ENCODE data around the gene NRDC. TPM values are rescaled to one million over a fixed set of nuclear protein-coding genes. Genes with fewer than 3 reads are reported as not detected.
"Not testable (repeated sequence)": the region's sequence is repeated elsewhere in the genome, so short reads cannot be mapped to it uniquely, and the experiment has no call there.

NRDC gene
- total RNA-seq, 1 donor from 2014 or later, result 130 TPM

DNA sequence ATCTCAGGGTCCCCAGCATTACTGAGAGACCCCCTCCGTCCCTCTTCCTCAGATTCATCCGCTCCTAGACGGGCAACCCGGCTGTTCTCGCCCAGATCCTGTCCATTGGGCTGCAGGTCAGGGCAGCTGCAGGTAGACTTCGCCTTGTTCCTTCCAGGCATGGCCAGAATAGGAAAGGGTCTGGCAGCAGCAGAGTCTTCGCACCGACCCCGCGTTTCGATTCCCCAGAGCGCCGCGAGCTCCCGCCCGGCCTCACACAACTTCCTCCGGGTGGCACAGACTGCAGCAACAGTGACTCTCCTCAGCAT, 265 bp downstream of the NRDC start:
- DNase-seq, result no peak
- Histone ChIP-seq H3K9me3 (replicated peaks) (no peaks in the 10 kb centered on the region), H3K4me1 (peaks cover 58% of the 10 kb centered on the region), H3K36me3 (peaks cover under 1% of the 10 kb centered on the region), H3K27ac (replicated peaks) (peak overlapping the region; percentile 98), H3K27me3 (ENCODE audit: low read depth) (peaks cover 23% of the 10 kb centered on the region), H3K4me3 (peak overlapping the region; percentile 93)
- TF ChIP-seq, protein P1, sequence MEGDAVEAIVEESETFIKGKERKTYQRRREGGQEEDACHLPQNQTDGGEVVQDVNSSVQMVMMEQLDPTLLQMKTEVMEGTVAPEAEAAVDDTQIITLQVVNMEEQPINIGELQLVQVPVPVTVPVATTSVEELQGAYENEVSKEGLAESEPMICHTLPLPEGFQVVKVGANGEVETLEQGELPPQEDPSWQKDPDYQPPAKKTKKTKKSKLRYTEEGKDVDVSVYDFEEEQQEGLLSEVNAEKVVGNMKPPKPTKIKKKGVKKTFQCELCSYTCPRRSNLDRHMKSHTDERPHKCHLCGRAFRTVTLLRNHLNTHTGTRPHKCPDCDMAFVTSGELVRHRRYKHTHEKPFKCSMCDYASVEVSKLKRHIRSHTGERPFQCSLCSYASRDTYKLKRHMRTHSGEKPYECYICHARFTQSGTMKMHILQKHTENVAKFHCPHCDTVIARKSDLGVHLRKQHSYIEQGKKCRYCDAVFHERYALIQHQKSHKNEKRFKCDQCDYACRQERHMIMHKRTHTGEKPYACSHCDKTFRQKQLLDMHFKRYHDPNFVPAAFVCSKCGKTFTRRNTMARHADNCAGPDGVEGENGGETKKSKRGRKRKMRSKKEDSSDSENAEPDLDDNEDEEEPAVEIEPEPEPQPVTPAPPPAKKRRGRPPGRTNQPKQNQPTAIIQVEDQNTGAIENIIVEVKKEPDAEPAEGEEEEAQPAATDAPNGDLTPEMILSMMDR (IDR thresholded peaks at IDR 0.05; ENCODE audit: borderline replicate concordance), result no peak
- intact Hi-C loops (cut with micrococcal nuclease), result loop anchor here (10.0 kb wide), 1 partner anchor 263 kb away; the partner anchor contains the start of gene OSBPL9

DNA sequence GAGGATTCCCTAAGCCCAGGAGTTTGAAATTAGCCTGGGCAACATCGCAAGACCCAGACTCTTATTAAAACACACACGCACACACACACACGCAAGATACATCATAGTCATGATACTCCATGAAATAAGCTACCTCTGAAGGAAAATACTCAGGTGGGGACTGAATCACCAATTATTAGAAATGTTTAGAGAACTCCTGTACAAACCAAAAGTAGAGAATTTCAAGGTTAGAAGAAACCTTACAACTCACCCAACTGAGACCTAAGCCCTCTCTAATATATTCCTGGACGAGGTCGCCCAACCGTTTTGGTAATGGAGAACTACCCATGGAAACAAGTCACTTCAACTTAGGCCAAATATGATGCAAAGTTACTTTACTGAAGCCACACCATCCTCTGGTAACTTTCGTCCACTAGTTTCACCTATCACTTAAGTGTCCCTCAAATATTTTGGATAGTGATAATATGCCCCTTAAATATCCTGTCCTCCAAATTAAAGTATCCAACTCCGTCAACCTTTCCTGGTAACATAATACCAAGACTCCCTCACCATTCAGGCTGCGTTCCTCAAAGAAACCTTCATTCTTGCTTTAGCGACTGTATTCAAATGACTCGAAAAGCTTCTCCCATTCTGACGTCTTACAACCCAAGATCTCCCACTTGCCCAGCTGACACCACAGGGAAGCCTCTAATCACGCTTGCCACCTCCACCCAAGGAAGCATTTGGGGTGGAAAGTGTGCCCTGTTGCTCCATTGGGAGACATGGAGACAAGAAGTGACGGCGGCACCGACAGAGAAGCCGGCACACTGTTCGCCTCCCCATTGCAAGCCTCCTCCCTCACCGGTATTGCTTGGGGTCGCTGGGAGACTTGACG, 856 bp downstream of the NRDC start:
- intact Hi-C loops (cut with micrococcal nuclease), result loop anchor here (10.0 kb wide), 1 partner anchor 263 kb away; the partner anchor contains the start of gene OSBPL9
- H3K4me1 ChIP-seq, result peaks cover 64% of the 10 kb centered on the region
- peaks cover 4% of the 10 kb centered on the region for H3K36me3 ChIP-seq
- no peak for DNase-seq
- H3K9me3 ChIP-seq (replicated peaks), result no peaks in the 10 kb centered on the region
- H3K27me3 ChIP-seq (ENCODE audit: low read depth), result peaks cover 17% of the 10 kb centered on the region
- H3K27ac ChIP-seq (replicated peaks), result peak overlapping the region; percentile 98
- H3K4me3 ChIP-seq, result peak overlapping the region; percentile 93
- TF ChIP-seq, protein P1 (IDR thresholded peaks at IDR 0.05; ENCODE audit: borderline replicate concordance), result no peak

DNA sequence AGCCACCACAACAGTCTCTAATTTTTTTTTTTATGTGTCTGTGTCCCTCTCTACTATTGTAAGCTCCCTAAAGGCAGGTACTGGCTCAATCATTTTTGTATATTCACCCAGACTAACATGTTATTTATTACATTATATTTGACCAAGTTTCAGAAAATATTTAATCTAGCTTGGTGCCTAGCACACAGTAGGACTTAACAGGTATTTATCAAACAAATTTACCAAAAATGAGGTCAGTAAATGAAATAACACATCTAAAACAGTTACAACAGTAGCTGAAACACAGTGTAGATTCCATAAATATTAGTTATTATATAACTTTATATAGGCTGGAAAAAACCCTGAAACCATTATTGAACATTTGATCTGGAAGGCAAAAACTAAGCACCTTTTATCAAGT, 2.7 kb downstream of the NRDC start:
- Histone ChIP-seq H3K36me3 (peaks cover 4% of the 10 kb centered on the region), H3K4me1 (peaks cover 80% of the 10 kb centered on the region), H3K27ac (replicated peaks) (no peak overlapping the region)

DNA sequence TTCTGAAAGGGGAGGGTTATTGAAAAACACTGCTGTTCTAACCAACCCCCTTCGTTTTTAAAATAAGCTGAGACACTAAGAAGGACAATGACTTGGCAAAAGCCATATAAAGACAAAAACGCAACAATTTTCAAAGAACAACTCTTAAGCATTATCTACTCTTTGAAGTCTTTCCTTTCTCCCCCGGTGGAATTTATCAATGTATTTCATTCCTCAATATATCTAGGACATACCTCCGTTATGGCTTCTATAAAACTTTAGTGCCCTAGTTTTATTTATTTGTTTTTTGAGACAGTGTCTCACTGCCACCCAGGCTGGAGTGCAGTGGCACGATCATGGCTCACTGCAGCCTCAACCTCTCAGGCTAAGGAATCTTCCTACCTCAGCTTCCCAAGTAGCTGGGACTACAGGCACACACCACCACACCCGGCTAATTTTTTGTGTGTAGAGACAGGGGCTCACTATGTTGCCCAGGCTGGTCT, 3.2 kb downstream of the NRDC start:
- Histone ChIP-seq H3K4me3 (peak overlapping the region; percentile 2), H3K27me3 (ENCODE audit: low read depth) (no peaks in the 10 kb centered on the region), H3K9me3 (replicated peaks) (no peaks in the 10 kb centered on the region), H3K27ac (replicated peaks) (no peak overlapping the region), H3K4me1 (peaks cover 82% of the 10 kb centered on the region), H3K36me3 (peaks cover 4% of the 10 kb centered on the region)
- TF ChIP-seq, protein P1 (IDR thresholded peaks at IDR 0.05; ENCODE audit: borderline replicate concordance), result no peak
- intact Hi-C loops (cut with micrococcal nuclease), result loop anchor here (10.0 kb wide), 1 partner anchor 261 kb away; the partner anchor contains the start of gene OSBPL9
- no peak for DNase-seq

More for the DNA sequence above, 2.7 kb downstream of the NRDC start:
- Histone ChIP-seq H3K9me3 (replicated peaks) (no peaks in the 10 kb centered on the region), H3K27me3 (ENCODE audit: low read depth) (no peaks in the 10 kb centered on the region), H3K4me3 (peak overlapping the region; percentile 93)
- TF ChIP-seq, protein P1 (IDR thresholded peaks at IDR 0.05; ENCODE audit: borderline replicate concordance), result no peak
- intact Hi-C loops (cut with micrococcal nuclease), result loop anchor here (10.0 kb wide), 1 partner anchor 261 kb away; the partner anchor contains the start of gene OSBPL9
- no peak for DNase-seq

DNA sequence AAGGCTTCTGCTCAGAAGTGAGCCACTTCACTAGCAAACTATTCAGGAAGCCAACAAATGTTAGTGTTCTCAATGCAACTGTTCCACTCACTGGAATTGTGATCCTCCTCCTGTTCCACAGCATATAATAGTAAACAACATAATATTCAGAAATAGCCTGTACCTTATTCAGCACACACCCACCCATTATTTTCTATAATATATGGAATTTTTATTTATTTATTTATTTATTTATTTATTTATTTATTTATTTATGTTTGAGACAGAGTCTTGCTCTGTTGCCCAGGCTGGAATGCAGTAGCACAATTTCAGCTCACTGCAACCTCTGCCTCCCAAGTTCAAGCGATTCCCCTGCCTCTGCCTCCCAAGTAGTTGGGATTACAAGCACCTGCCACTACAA, 5.3 kb downstream of the NRDC start:
- H3K4me1 ChIP-seq, result peaks cover 72% of the 10 kb centered on the region
- not testable (repeated sequence) for H3K27me3 ChIP-seq (ENCODE audit: low read depth); H3K27ac ChIP-seq (replicated peaks); H3K4me3 ChIP-seq; DNase-seq; H3K9me3 ChIP-seq (replicated peaks); H3K36me3 ChIP-seq
- intact Hi-C loops (cut with micrococcal nuclease), result loop anchor here (10.0 kb wide), 1 partner anchor 258 kb away; the partner anchor contains the start of gene OSBPL9
